Lower lobe of right lung (tissue), 2 donors: Measurements from ENCODE around the gene PXN. TPM values are rescaled to one million over a fixed set of nuclear protein-coding genes. Genes with fewer than 3 reads are reported as not detected.

ENCODE experiments used
- ATAC-seq, 2 donors: fragments of 200-7000 bp; cut with Tn5 transposase; one replicate each; pipeline ENCODE4 v1.9.1; 2020 to 2022; ENCODE audit warnings: mild to moderate bottlenecking in 2 of 2, moderate library complexity in 2 of 2
- DNase-seq: peaks from one replicate; pipeline ENCODE4 v3.0.0-alpha.2; 2020
- H3K27ac ChIP-seq: fragments of 200-600 bp; one replicate; pipeline ENCODE4 v1.8.0; 2022
- H3K27me3 ChIP-seq: fragments of 200-600 bp; one replicate; pipeline ENCODE4 v1.8.0; 2022; ENCODE audit warnings: low read depth
- H3K36me3 ChIP-seq: fragments of 200-600 bp; one replicate; pipeline ENCODE4 v1.8.0; 2022; ENCODE audit warnings: mild to moderate bottlenecking
- H3K4me1 ChIP-seq: fragments of 200-600 bp; one replicate; pipeline ENCODE4 v1.8.0; 2022
- H3K4me3 ChIP-seq: fragments of 200-600 bp; one replicate; pipeline ENCODE4 v1.8.0; 2022; ENCODE audit warnings: mild to moderate bottlenecking
- H3K9me3 ChIP-seq: fragments of 200-600 bp; one replicate; pipeline ENCODE4 v1.8.0; 2022
- intact Hi-C: fragments of 100-400 bp; cut with DNase I; formaldehyde crosslinking; loops from one replicate; pipeline ENCODE4 v1.11.0; 2022
- total RNA-seq: library from RNA; stranded (reverse); fragmentation: NEBNext Ultra II Directional; extraction: Animal tissue kit (Norgen Biotek cat#: 25700); gene quantifications from one replicate; pipeline ENCODE4 v1.2.1, GENCODE V29; 2021
- TF ChIP-seq, protein P1 (sequence below): fragments of 200-600 bp; IDR thresholded peaks from one replicate; pipeline ENCODE4 v1.8.0; 2022; ENCODE audit warnings: antibody characterized with exemption, mild to moderate bottlenecking
- donor health status: DM: no; HTN: yes; CAD: no; lungs with severe emphysema.

The PXN gene
- total RNA-seq, 1 donor from 2014 or later: 105 TPM

GRCh38 chr12:120225852-120226640, 39.5 kb downstream of the PXN start:
- peak overlapping the region; percentile 46 for H3K4me3 ChIP-seq
- DNase-seq: peak; percentile 85
- H3K9me3 ChIP-seq: no peaks in the 10 kb centered on the region
- H3K36me3 ChIP-seq: peaks cover 46% of the 10 kb centered on the region
- ATAC-seq: peak; percentile 70 to 73
- intact Hi-C loops: loop anchor here (5.0 kb wide), 1 partner anchor 41 kb away; the partner anchor contains the start of gene PXN
- H3K27me3 ChIP-seq: no peaks in the 10 kb centered on the region
- peaks cover 76% of the 10 kb centered on the region for H3K4me1 ChIP-seq
- peak overlapping the region; percentile 82 for H3K27ac ChIP-seq
- TF ChIP-seq, protein P1, sequence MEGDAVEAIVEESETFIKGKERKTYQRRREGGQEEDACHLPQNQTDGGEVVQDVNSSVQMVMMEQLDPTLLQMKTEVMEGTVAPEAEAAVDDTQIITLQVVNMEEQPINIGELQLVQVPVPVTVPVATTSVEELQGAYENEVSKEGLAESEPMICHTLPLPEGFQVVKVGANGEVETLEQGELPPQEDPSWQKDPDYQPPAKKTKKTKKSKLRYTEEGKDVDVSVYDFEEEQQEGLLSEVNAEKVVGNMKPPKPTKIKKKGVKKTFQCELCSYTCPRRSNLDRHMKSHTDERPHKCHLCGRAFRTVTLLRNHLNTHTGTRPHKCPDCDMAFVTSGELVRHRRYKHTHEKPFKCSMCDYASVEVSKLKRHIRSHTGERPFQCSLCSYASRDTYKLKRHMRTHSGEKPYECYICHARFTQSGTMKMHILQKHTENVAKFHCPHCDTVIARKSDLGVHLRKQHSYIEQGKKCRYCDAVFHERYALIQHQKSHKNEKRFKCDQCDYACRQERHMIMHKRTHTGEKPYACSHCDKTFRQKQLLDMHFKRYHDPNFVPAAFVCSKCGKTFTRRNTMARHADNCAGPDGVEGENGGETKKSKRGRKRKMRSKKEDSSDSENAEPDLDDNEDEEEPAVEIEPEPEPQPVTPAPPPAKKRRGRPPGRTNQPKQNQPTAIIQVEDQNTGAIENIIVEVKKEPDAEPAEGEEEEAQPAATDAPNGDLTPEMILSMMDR: peak; percentile 18

DNA sequence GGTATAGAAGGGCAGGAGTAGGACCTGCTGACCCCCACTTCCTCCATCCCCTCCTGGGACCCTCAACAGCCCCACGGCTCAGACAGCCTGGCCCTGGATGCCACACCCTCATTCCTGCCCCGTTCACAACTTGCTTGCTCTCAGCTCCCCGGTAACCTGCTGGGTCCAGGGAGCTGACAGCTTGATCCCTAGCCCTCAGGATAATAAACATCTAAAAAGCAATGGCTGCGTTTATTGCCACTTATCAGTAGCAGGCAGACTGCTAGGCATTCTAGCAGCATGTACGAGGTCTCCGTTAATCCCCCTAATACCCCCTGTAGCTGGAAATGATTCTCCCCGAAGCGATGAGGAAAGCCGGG, 40.4 kb downstream of the PXN start:
- TF ChIP-seq, protein P1: no peak
- DNase-seq (no peak), ATAC-seq (peak in 1 of 2 donors; percentile 20)
- no peaks in the 10 kb centered on the region for H3K9me3 ChIP-seq
- H3K4me1 ChIP-seq: peaks cover 67% of the 10 kb centered on the region
- peaks cover 54% of the 10 kb centered on the region for H3K36me3 ChIP-seq
- intact Hi-C loops: loop anchor here (5.0 kb wide), 1 partner anchor 42 kb away; the partner anchor contains the start of gene PXN
- peak overlapping the region; percentile 82 for H3K27ac ChIP-seq
- peak overlapping the region; percentile 46 for H3K4me3 ChIP-seq
- H3K27me3 ChIP-seq: no peaks in the 10 kb centered on the region

GRCh38 chr12:120224304-120225199, 41.0 kb downstream of the PXN start:
- Histone ChIP-seq H3K36me3 (peaks cover 60% of the 10 kb centered on the region), H3K27me3 (no peaks in the 10 kb centered on the region), H3K4me1 (peaks cover 61% of the 10 kb centered on the region), H3K27ac (peak overlapping the region; percentile 82), H3K4me3 (peak overlapping the region; percentile 46), H3K9me3 (no peaks in the 10 kb centered on the region)
- intact Hi-C loops: loop anchor here (5.0 kb wide), 1 partner anchor 43 kb away; the partner anchor contains the start of gene PXN
- DNase-seq: peak; percentile 88
- peak; percentile 79 to 81 for ATAC-seq
- TF ChIP-seq, protein P1: no peak

- ATAC-seq (no peak), DNase-seq (no peak)
- intact Hi-C loops: no loop called here
- Histone ChIP-seq H3K4me3 (peak overlapping the region; percentile 46), H3K36me3 (peaks cover 69% of the 10 kb centered on the region), H3K27ac (peak overlapping the region; percentile 82), H3K27me3 (no peaks in the 10 kb centered on the region), H3K9me3 (no peaks in the 10 kb centered on the region), H3K4me1 (peaks cover 52% of the 10 kb centered on the region)
- TF ChIP-seq, protein P1: no peak
These were observed 41.8 kb downstream of the PXN start for GRCh38 chr12:120223458-120224303.
